Testis (tissue), 2 donors: ENCODE data around the gene LELP1.

Experiments used
- POLR2A ChIP-seq: fragments of 450-650 bp; IDR thresholded peaks from one replicate; pipeline ENCODE4 v1.6.1; 2017; ENCODE audit warnings: antibody characterized with exemption, mild to moderate bottlenecking, moderate library complexity
- TF ChIP-seq, protein P1 (sequence below), 3 experiments: fragments of 450-650 bp in 2 of 3; fragments of 200-600 bp in 1 of 3; sonication (generic) in 1 of 3; IDR thresholded peaks; one replicate each; pipeline ENCODE4 v1.5.1; 2016 to 2019; ENCODE audit warnings: antibody characterized with exemption in 3 of 3, mild to moderate bottlenecking in 2 of 3, moderate library complexity in 1 of 3

DNA sequence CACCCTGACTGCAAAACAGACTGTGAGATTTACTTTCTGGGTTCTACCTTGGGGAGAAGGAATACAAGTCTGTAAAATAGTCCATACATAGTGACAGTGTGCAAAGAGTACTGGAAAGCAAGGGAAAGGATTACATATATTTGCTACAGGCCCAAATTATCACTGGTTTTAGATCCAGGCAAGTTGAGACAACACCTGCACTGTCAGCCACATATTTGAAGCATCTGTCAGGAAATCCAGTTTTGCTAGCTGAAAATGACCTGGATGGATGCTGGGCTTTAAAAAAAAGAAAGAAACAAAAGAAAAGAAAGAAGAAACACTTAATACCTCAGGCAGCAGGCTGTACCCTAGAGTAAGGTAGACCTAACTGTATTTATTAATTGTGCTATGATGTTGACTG lies 28.6 kb upstream of the LELP1 start:
- no peak for TF ChIP-seq POLR2A
- TF ChIP-seq, protein P1, sequence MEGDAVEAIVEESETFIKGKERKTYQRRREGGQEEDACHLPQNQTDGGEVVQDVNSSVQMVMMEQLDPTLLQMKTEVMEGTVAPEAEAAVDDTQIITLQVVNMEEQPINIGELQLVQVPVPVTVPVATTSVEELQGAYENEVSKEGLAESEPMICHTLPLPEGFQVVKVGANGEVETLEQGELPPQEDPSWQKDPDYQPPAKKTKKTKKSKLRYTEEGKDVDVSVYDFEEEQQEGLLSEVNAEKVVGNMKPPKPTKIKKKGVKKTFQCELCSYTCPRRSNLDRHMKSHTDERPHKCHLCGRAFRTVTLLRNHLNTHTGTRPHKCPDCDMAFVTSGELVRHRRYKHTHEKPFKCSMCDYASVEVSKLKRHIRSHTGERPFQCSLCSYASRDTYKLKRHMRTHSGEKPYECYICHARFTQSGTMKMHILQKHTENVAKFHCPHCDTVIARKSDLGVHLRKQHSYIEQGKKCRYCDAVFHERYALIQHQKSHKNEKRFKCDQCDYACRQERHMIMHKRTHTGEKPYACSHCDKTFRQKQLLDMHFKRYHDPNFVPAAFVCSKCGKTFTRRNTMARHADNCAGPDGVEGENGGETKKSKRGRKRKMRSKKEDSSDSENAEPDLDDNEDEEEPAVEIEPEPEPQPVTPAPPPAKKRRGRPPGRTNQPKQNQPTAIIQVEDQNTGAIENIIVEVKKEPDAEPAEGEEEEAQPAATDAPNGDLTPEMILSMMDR (IDR thresholded peaks at IDR 0.05): no peak
